ENCODE results near the gene MIEF1. TPM values are rescaled to one million over a fixed set of nuclear protein-coding genes. Genes with fewer than 3 reads are reported as not detected.

The MIEF1 gene
- polyA plus RNA-seq, 1 of the 3 experiments (the other 2 are of a cell fraction): 7.5 TPM

GRCh38 chr22:39563571-39564428 lies 61.7 kb downstream of the MIEF1 start (continued):
- TF ChIP-seq REST (IDR thresholded peaks at IDR 0.05; ENCODE audit: low read depth, low read length): no peak

GRCh38 chr22:39565414-39565944 lies 63.4 kb downstream of the MIEF1 start:
- no peaks in the 10 kb centered on the region for H3K9me2 ChIP-seq
- no peak overlapping the region for H3K27ac ChIP-seq (ENCODE audit: low read depth in 2 of 2, low read length in 1 of 2)
- no peaks in the 10 kb centered on the region for H3K79me2 ChIP-seq (ENCODE audit: insufficient read depth)
- H3K4me3 ChIP-seq (ENCODE audit: low read depth in 2 of 2, low read length in 1 of 2): no peak overlapping the region
- no peaks in the 10 kb centered on the region for H3K36me3 ChIP-seq (replicated peaks in 1 of 2; ENCODE audit: control insufficient read depth in 1 of 2, insufficient read depth in 2 of 2, low read length in 1 of 2)
- no peak overlapping the region for H2AFZ ChIP-seq (ENCODE audit: low read depth)
- H3K4me1 ChIP-seq (ENCODE audit: control insufficient read depth in 1 of 2, insufficient read depth in 2 of 2, low read depth in 1 of 2, low read length in 1 of 2): no peaks in the 10 kb centered on the region
- H4K20me1 ChIP-seq (ENCODE audit: insufficient read depth): no peaks in the 10 kb centered on the region
- TF ChIP-seq TAF1 (IDR thresholded peaks at IDR 0.05; ENCODE audit: borderline replicate concordance, low read depth, low read length) (no peak), FOXM1 (IDR thresholded peaks at IDR 0.05; ENCODE audit: low read depth) (no peak), GATA2 (CRISPR knock-in tag; IDR thresholded peaks at IDR 0.05) (no peak), EZH2phosphoT487 (IDR thresholded peaks at IDR 0.05; ENCODE audit: borderline replicate concordance, low read depth) (no peak), MAX (IDR thresholded peaks at IDR 0.05; ENCODE audit: low read depth) (no peak), POLR2AphosphoS5 (IDR thresholded peaks at IDR 0.05; ENCODE audit: low read depth, low read length) (no peak), CHD2 (IDR thresholded peaks at IDR 0.05; ENCODE audit: low read length, partially characterized antibody) (no peak), USF1 (IDR thresholded peaks at IDR 0.05; ENCODE audit: borderline replicate concordance, low read depth) (no peak), SMC3 (IDR thresholded peaks at IDR 0.05; ENCODE audit: low read depth, low read length) (no peak), RAD21 (IDR thresholded peaks at IDR 0.05; ENCODE audit: low read length) (no peak), MEF2A (IDR thresholded peaks at IDR 0.05; ENCODE audit: borderline replicate concordance, low read depth) (no peak), NRF1 (IDR thresholded peaks at IDR 0.05; ENCODE audit: low read depth, low read length) (no peak), JUND (IDR thresholded peaks at IDR 0.05) (no peak), FOXJ3 (CRISPR knock-in tag; IDR thresholded peaks at IDR 0.05) (no peak), EP300 (IDR thresholded peaks at IDR 0.05; ENCODE audit: borderline replicate concordance in 1 of 2, low read depth in 1 of 2, low read length in 1 of 2) (no peak), RFX5 (IDR thresholded peaks at IDR 0.05; ENCODE audit: low read length) (no peak), CTCF (IDR thresholded peaks at IDR 0.05) (no peak), GABPA (IDR thresholded peaks at IDR 0.05; ENCODE audit: low read depth) (no peak), RXRA (IDR thresholded peaks at IDR 0.05; ENCODE audit: borderline replicate concordance, low read depth) (no peak), IRF3 (IDR thresholded peaks at IDR 0.05; ENCODE audit: low read depth, low read length) (no peak)
- no peaks in the 10 kb centered on the region for H3F3A ChIP-seq (replicated peaks; ENCODE audit: insufficient read depth)
- H3K27me3 ChIP-seq (ENCODE audit: insufficient read depth): no peaks in the 10 kb centered on the region
- DNase-seq: no peak
- CTCF ChIA-PET: no interaction called here
- H3K4me2 ChIP-seq: no peak overlapping the region
- POLR2A ChIA-PET: interaction anchor here (0.6 kb wide), 1 partner anchor 33 kb away, joined by 3 read pairs; the partner anchor contains the start of gene RPS19BP1
- 74% methylated on average over 5 of the region's 5 CpGs for WGBS (ENCODE audit: low lambda C conversion rate)
- no peaks in the 10 kb centered on the region for H3K9me3 ChIP-seq
- H3K9ac ChIP-seq: no peak overlapping the region
